HCT116 (cell line): ENCODE data around the gene HEPN1. TPM values are rescaled to one million over a fixed set of nuclear protein-coding genes. Genes with fewer than 3 reads are reported as not detected.

Source experiments
- ATAC-seq: fragments of 200-7000 bp; cut with Tn5 transposase; 2 replicates; pipeline ENCODE4 v1.9.1; 2020; ENCODE audit warnings: mild to moderate bottlenecking, moderate library complexity
- BruUV-seq: library from RNA; stranded (reverse); fragments of 400-500 nt; replicated peaks from 2 replicates; lab custom pipeline; 2021; lab: Mats Ljungman, UMichigan
- CTCF ChIA-PET: fragments of 300-600 bp; sonication (Branson Sonifier 250); formaldehyde crosslinking; loops from one replicate; lab custom pipeline; 2021; ENCODE audit warnings: antibody characterized with exemption; lab: Charles Lee
- POLR2A ChIA-PET: fragments of 300-600, 350-600 bp; sonication (Branson Sonifier 250); formaldehyde crosslinking; loops from one replicate; lab custom pipeline; 2021; ENCODE audit warnings: antibody characterized with exemption; lab: Charles Lee
- RAD21 ChIA-PET, 2 experiments: fragments of 300-600 bp; sonication (Branson Sonifier 250); formaldehyde crosslinking; loops; one replicate each; lab custom pipeline; 2023; ENCODE audit warnings: low total read pairs in 2 of 2; ENCODE audit not compliant: uncharacterized antibody in 2 of 2, unreplicated experiment in 2 of 2, low non-redundant PET in 1 of 2; lab: Charles Lee
- DNase-seq: peaks from one replicate; pipeline ENCODE4 v3.0.0-alpha.2; 2010; ENCODE audit warnings: low read depth, low spot score
- H2AFZ ChIP-seq: fragments of 200-600 bp; shearing (Covaris generic), sonication (generic); 2 replicates; pipeline ENCODE4 v1.6.1; 2017; ENCODE audit warnings: low read depth, mixed run types, mixed read lengths, antibody characterized with exemption, low read length; ENCODE audit not compliant: poor library complexity, severe bottlenecking
- H3K27ac ChIP-seq: 2 replicates; pipeline ENCODE4 v1.5.1; 2012; ENCODE audit warnings: low read depth, low read length
- H3K27me3 ChIP-seq: fragments of 200-600 bp; sonication (generic); 2 replicates; pipeline ENCODE4 v1.6.1; 2016; ENCODE audit warnings: mixed run types, low read length, mixed read lengths; ENCODE audit not compliant: insufficient read depth
- H3K36me3 ChIP-seq, 2 experiments: fragments of 200-500 bp in 1 of 2; fragments of 200-600 bp in 1 of 2; sonication (Bioruptor generic) in 1 of 2; sonication (generic) in 1 of 2; 2 replicates each; pipeline versions ENCODE4 v1.5.1 to v1.6.1; 2014 to 2016; ENCODE audit warnings: low read length in 2 of 2, inconsistent platforms in 1 of 2, mixed read lengths in 1 of 2, mixed run types in 1 of 2; ENCODE audit not compliant: insufficient read depth in 2 of 2, control insufficient read depth in 1 of 2
- H3K4me1 ChIP-seq, 2 experiments: fragments of 200-600 bp in 1 of 2; sonication (generic) in 1 of 2; 2 replicates each; pipeline versions ENCODE4 v1.5.1 to v1.6.1; 2012 to 2017; ENCODE audit warnings: low read length in 2 of 2, inconsistent platforms in 1 of 2, mild to moderate bottlenecking in 1 of 2, mixed read lengths in 1 of 2, mixed run types in 1 of 2, moderate library complexity in 1 of 2; ENCODE audit not compliant: insufficient read depth in 2 of 2, control insufficient read depth in 1 of 2
- H3K4me2 ChIP-seq: fragments of 200-600 bp; sonication (generic); 2 replicates; pipeline ENCODE4 v1.6.1; 2017; ENCODE audit warnings: mixed run types, low read length, mixed read lengths
- H3K4me3 ChIP-seq, 2 experiments: fragments of 200-600 bp in 1 of 2; sonication (generic) in 1 of 2; replicated peaks in 1 of 2; 2 replicates each; pipeline ENCODE4 v1.5.1; 2011 to 2016; ENCODE audit warnings: low read length in 2 of 2, control low read depth in 1 of 2, low read depth in 1 of 2, mild to moderate bottlenecking in 1 of 2, mixed read lengths in 1 of 2, mixed run types in 1 of 2
- H3K79me2 ChIP-seq: fragments of 200-600 bp; sonication (generic); 2 replicates; pipeline ENCODE4 v1.6.1; 2017; ENCODE audit warnings: mild to moderate bottlenecking, mixed run types, low read length, moderate library complexity, mixed read lengths; ENCODE audit not compliant: insufficient read depth
- H3K9ac ChIP-seq: fragments of 200-600 bp; sonication (generic); 2 replicates; pipeline ENCODE4 v1.6.1; 2016; ENCODE audit warnings: low read length, mixed read lengths
- H3K9me2 ChIP-seq: fragments of 200-600 bp; sonication (generic), shearing (Covaris generic); 2 replicates; pipeline ENCODE4 v1.6.1; 2017; ENCODE audit warnings: mixed run types, mild to moderate bottlenecking, moderate library complexity; ENCODE audit not compliant: insufficient read depth
- H3K9me3 ChIP-seq, 2 experiments: fragments of 200-500 bp in 1 of 2; fragments of 200-600 bp in 1 of 2; sonication (Bioruptor generic) in 1 of 2; sonication (generic) in 1 of 2; 2 replicates each; pipeline ENCODE4 v1.6.1; 2014 to 2017; ENCODE audit warnings: low read length in 2 of 2, mixed read lengths in 2 of 2, inconsistent platforms in 1 of 2, low read depth in 1 of 2, mild to moderate bottlenecking in 1 of 2, mixed run types in 1 of 2, moderate library complexity in 1 of 2; ENCODE audit not compliant: control insufficient read depth in 1 of 2, insufficient read depth in 1 of 2
- H4K20me1 ChIP-seq: fragments of 200-600 bp; sonication (generic), shearing (Covaris generic); 2 replicates; pipeline ENCODE4 v1.6.1; 2017; ENCODE audit warnings: mixed run types, mild to moderate bottlenecking, moderate library complexity; ENCODE audit not compliant: insufficient read depth
- CBX3 ChIP-seq: IDR thresholded peaks from 2 replicates; pipeline ENCODE4 v1.6.1; 2012; ENCODE audit warnings: low read depth
- CEBPB ChIP-seq: IDR thresholded peaks from 2 replicates; pipeline ENCODE4 v1.6.1; 2012; ENCODE audit warnings: low read depth
- ELF1 ChIP-seq: IDR thresholded peaks from 2 replicates; pipeline ENCODE4 v1.6.1; 2012; ENCODE audit warnings: low read depth, borderline replicate concordance
- EZH2 ChIP-seq: fragments of 200-600 bp; sonication (generic); IDR thresholded peaks from 2 replicates; pipeline ENCODE4 v1.6.1; 2017; ENCODE audit warnings: antibody characterized with exemption, mixed run types
- FOSL1 ChIP-seq: IDR thresholded peaks from 2 replicates; pipeline ENCODE4 v1.6.1; 2012; ENCODE audit warnings: low read depth
- POLR2AphosphoS5 ChIP-seq: IDR thresholded peaks from 2 replicates; pipeline ENCODE4 v1.6.1; 2011; ENCODE audit warnings: mild to moderate bottlenecking, low read depth, low read length, moderate library complexity
- RAD21 ChIP-seq: IDR thresholded peaks from 2 replicates; pipeline ENCODE4 v1.6.1; 2012; ENCODE audit warnings: low read depth, mild to moderate bottlenecking
- SP1 ChIP-seq: IDR thresholded peaks from 2 replicates; pipeline ENCODE4 v1.6.1; 2012; ENCODE audit warnings: low read depth
- YY1 ChIP-seq: IDR thresholded peaks from 2 replicates; pipeline ENCODE4 v1.6.1; 2011; ENCODE audit warnings: low read length, low read depth, moderate library complexity, mild to moderate bottlenecking; ENCODE audit not compliant: insufficient replicate concordance; ENCODE audit errors: extremely low read depth
- ZNF274 ChIP-seq: fragments of 200-500 bp; sonication (Bioruptor generic); IDR thresholded peaks from 2 replicates; pipeline ENCODE4 v1.6.1; 2014; ENCODE audit warnings: mild to moderate bottlenecking, low read depth, low read length, inconsistent platforms
- intact Hi-C: fragments of 100-400 bp; cut with micrococcal nuclease; formaldehyde crosslinking; loops from 2 replicates; pipeline ENCODE4 v1.10.0; 2022
- total RNA-seq: library from RNA; stranded (reverse); gene quantifications from one replicate; pipeline ENCODE4 v1.2.1, GENCODE V29; 2021; ENCODE audit not compliant: unreplicated experiment
- TF ChIP-seq, protein P1 (sequence below), 3 experiments: fragments of 200-600 bp in 1 of 3; sonication (generic) in 1 of 3; IDR thresholded peaks in 2 of 3; conservative IDR thresholded peaks in 1 of 3; 2 replicates each; pipeline ENCODE4 v1.5.1; 2012 to 2017; ENCODE audit warnings: low read depth in 2 of 3, low read length in 2 of 3, antibody characterized with exemption in 1 of 3, borderline replicate concordance in 1 of 3, control low read depth in 1 of 3, mild to moderate bottlenecking in 1 of 3, mixed read lengths in 1 of 3, mixed run types in 1 of 3, moderate library complexity in 1 of 3; ENCODE audit not compliant: insufficient read depth in 1 of 3
- TF ChIP-seq, protein P2 (sequence below): IDR thresholded peaks from 2 replicates; pipeline ENCODE4 v1.6.1; 2012
- TF ChIP-seq, protein P3 (sequence below): IDR thresholded peaks from 2 replicates; pipeline ENCODE4 v1.6.1; 2012
- TF ChIP-seq, protein P4 (sequence below): IDR thresholded peaks from 2 replicates; pipeline ENCODE4 v1.6.1; 2011; ENCODE audit warnings: mild to moderate bottlenecking, low read length, moderate library complexity; ENCODE audit not compliant: insufficient replicate concordance; ENCODE audit errors: extremely low read depth

Gene HEPN1
- total RNA-seq, 1 experiment from 2014 or later = not detected

DNA sequence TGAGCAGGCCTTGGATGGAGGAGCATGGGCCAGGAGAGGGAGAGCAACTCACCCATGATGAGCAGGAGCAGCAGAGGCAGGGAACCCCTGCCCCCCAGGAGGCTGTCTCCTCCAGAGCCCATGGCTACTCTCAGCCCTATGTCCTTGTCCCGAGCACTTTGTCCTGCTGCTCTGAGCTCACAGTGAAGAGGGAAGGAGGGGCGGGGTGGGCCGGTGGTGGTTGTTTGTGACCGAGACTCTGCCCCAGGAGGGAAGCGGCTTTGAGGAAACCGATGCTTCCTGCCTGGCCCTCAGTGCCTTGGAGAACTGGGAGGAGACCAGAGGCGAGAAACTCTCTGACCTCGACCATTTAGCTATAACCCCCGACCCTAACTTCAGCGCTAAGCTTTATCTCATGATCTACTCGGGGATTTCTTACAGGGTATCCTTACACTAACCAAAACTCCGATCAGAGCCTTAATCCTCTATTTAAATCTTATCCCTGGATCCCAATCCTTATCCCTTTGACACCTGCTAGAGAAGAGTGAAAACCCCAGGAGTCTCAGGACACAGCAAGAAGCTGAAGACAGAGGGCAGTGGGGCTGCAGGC lies 21.3 kb upstream of the HEPN1 start, which contains the start of gene ROBO4:
ROBO4 (minus strand) TSS at position 192 of the 589 bp plus-strand sequence; CDS start at position 122, 70 bp downstream.
- Histone ChIP-seq H3K9ac (no peak within 1 kb of the TSS), H3K27ac (no peak within 1 kb of the TSS), H4K20me1 (no peaks in the 10 kb centered on the region), H3K4me3 (no peak within 1 kb of the TSS; a peak in 1 of 4 replicates), H3K79me2 (no peaks in the 10 kb centered on the region), H3K4me2 (peak within 1 kb of the TSS; percentile 42), H2AFZ (peak within 1 kb of the TSS; percentile 33), H3K9me3 (no peaks in the 10 kb centered on the region), H3K36me3 (no peaks in the 10 kb centered on the region), H3K9me2 (no peaks in the 10 kb centered on the region), H3K4me1 (peaks cover 6 to 42% of the 10 kb centered on the region in 2 experiments), H3K27me3 (no peaks in the 10 kb centered on the region)
- intact Hi-C loops = no loop called here
- BruUV-seq = no TSS peak
- DNase-seq (no peak), ATAC-seq (no peak)
- RAD21 ChIA-PET = no interaction called here
- TF ChIP-seq YY1 (no peak), ELF1 (no peak)
- TF ChIP-seq, protein P1, sequence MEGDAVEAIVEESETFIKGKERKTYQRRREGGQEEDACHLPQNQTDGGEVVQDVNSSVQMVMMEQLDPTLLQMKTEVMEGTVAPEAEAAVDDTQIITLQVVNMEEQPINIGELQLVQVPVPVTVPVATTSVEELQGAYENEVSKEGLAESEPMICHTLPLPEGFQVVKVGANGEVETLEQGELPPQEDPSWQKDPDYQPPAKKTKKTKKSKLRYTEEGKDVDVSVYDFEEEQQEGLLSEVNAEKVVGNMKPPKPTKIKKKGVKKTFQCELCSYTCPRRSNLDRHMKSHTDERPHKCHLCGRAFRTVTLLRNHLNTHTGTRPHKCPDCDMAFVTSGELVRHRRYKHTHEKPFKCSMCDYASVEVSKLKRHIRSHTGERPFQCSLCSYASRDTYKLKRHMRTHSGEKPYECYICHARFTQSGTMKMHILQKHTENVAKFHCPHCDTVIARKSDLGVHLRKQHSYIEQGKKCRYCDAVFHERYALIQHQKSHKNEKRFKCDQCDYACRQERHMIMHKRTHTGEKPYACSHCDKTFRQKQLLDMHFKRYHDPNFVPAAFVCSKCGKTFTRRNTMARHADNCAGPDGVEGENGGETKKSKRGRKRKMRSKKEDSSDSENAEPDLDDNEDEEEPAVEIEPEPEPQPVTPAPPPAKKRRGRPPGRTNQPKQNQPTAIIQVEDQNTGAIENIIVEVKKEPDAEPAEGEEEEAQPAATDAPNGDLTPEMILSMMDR (IDR thresholded peaks at IDR 0.05 in 2 of 3, conservative IDR thresholded peaks at IDR 0.05 in 1 of 3; ENCODE audit: borderline replicate concordance in 1 of 3, insufficient read depth in 1 of 3, low read depth in 2 of 3, low read length in 2 of 3) = peak in 1 of 3 experiments; percentile 7; a peak in 1 of 6 replicates
- POLR2A ChIA-PET = interaction anchor here (1.9 kb wide), 1 partner anchor 22 kb away, joined by 19 read pairs; no protein-coding TSS in a partner anchor
- CTCF ChIA-PET = interaction anchor here (2.6 kb wide), 1 partner anchor 22 kb away, joined by 15 read pairs; no protein-coding TSS in a partner anchor

DNA sequence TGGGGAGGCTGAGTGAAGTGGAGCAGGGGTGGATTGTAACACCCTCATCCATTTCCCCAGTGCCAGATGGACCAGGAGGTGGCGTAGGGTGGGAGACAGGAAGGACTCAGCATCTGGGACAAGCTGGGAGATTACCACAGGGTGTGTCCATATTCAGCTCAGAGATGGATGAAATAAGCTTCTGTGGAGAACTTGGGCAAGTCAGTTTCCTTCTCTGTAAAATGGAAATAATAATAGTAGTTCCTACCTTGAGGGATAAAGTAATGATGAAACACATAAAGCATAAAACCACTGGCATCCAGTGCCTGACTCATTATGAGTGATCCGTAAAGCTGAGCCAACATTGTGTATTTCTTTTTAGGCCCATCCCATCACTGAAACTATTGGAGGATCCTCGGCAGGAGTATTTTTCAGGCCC lies 20.8 kb upstream of the HEPN1 start:
- CTCF ChIA-PET = interaction anchor here (2.6 kb wide), 1 partner anchor 22 kb away, joined by 15 read pairs; no protein-coding TSS in a partner anchor
- H3K9ac ChIP-seq = no peak overlapping the region
- no peak overlapping the region for H3K27ac ChIP-seq
- H3K4me2 ChIP-seq = peak overlapping the region; percentile 42
- no TSS peak for BruUV-seq
- H3K36me3 ChIP-seq = no peaks in the 10 kb centered on the region
- intact Hi-C loops = no loop called here
- RAD21 ChIA-PET = no interaction called here
- peaks cover 6 to 42% of the 10 kb centered on the region in 2 experiments for H3K4me1 ChIP-seq
- TF ChIP-seq EZH2 = no peak
- TF ChIP-seq SP1 = peak; percentile 44; the same call in 1 of the 2 replicates
- TF ChIP-seq, protein P2, sequence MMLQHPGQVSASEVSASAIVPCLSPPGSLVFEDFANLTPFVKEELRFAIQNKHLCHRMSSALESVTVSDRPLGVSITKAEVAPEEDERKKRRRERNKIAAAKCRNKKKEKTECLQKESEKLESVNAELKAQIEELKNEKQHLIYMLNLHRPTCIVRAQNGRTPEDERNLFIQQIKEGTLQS = no peak
- TF ChIP-seq, protein P3, sequence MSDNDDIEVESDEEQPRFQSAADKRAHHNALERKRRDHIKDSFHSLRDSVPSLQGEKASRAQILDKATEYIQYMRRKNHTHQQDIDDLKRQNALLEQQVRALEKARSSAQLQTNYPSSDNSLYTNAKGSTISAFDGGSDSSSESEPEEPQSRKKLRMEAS = no peak
- TF ChIP-seq CBX3 = no peak
- TF ChIP-seq CEBPB = no peak
- no peak for TF ChIP-seq RAD21
- no peak for TF ChIP-seq ZNF274
- peak; percentile 77 for TF ChIP-seq FOSL1
- TF ChIP-seq POLR2AphosphoS5 = peak; percentile 43; the same call in 1 of the 2 replicates
- TF ChIP-seq, protein P4, sequence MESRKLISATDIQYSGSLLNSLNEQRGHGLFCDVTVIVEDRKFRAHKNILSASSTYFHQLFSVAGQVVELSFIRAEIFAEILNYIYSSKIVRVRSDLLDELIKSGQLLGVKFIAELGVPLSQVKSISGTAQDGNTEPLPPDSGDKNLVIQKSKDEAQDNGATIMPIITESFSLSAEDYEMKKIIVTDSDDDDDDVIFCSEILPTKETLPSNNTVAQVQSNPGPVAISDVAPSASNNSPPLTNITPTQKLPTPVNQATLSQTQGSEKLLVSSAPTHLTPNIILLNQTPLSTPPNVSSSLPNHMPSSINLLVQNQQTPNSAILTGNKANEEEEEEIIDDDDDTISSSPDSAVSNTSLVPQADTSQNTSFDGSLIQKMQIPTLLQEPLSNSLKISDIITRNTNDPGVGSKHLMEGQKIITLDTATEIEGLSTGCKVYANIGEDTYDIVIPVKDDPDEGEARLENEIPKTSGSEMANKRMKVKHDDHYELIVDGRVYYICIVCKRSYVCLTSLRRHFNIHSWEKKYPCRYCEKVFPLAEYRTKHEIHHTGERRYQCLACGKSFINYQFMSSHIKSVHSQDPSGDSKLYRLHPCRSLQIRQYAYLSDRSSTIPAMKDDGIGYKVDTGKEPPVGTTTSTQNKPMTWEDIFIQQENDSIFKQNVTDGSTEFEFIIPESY = no peak
- DNase-seq = peak; percentile 22
- no peaks in the 10 kb centered on the region for H3K79me2 ChIP-seq
- H3K4me3 ChIP-seq = no peak overlapping the region
- no peaks in the 10 kb centered on the region for H3K27me3 ChIP-seq
- no peaks in the 10 kb centered on the region for H3K9me2 ChIP-seq
- ATAC-seq = peak; percentile 39
- POLR2A ChIA-PET = interaction anchor here (0.6 to 1.9 kb wide), 3 partner anchors 22 to 141 kb away, joined by 3 to 19 read pairs (median 5); partner anchors contain the start of gene CCDC15
- no peaks in the 10 kb centered on the region for H4K20me1 ChIP-seq
- H2AFZ ChIP-seq = peak overlapping the region; percentile 33
- H3K9me3 ChIP-seq = no peaks in the 10 kb centered on the region
